GM23248 (cell line): Measurements from ENCODE around the gene CCDC146.

ENCODE experiments used
- EZH2 ChIP-seq: fragments of 200-600 bp; sonication (generic); IDR thresholded peaks from 2 replicates; pipeline ENCODE4 v1.6.1; 2018; ENCODE audit warnings: antibody characterized with exemption, mild to moderate bottlenecking; ENCODE audit not compliant: insufficient read depth, poor library complexity, severe bottlenecking
- EZH2phosphoT487 ChIP-seq: fragments of 200-600 bp; sonication (generic); IDR thresholded peaks from 2 replicates; pipeline ENCODE4 v1.6.1; 2018; ENCODE audit warnings: antibody characterized with exemption, moderate library complexity, mild to moderate bottlenecking, low read depth; ENCODE audit not compliant: insufficient read depth

GRCh38 chr7:77217474-77218185 lies 95.2 kb downstream of the CCDC146 start:
- TF ChIP-seq EZH2 (no peak), EZH2phosphoT487 (no peak)
